HG03442 (cell line): Measurements from ENCODE around the gene CFAP410.
"Not testable (repeated sequence)": the region's sequence is repeated elsewhere in the genome, so short reads cannot be mapped to it uniquely, and the experiment has no call there.

Experiments used
- ATAC-seq: cut with Tn5 transposase; IDR thresholded peaks from one replicate; pipeline ENCODE4 v1.9.1; 2021; ENCODE audit warnings: mild to moderate bottlenecking, moderate library complexity; ENCODE audit not compliant: unreplicated experiment

CFAP410 gene

DNA sequence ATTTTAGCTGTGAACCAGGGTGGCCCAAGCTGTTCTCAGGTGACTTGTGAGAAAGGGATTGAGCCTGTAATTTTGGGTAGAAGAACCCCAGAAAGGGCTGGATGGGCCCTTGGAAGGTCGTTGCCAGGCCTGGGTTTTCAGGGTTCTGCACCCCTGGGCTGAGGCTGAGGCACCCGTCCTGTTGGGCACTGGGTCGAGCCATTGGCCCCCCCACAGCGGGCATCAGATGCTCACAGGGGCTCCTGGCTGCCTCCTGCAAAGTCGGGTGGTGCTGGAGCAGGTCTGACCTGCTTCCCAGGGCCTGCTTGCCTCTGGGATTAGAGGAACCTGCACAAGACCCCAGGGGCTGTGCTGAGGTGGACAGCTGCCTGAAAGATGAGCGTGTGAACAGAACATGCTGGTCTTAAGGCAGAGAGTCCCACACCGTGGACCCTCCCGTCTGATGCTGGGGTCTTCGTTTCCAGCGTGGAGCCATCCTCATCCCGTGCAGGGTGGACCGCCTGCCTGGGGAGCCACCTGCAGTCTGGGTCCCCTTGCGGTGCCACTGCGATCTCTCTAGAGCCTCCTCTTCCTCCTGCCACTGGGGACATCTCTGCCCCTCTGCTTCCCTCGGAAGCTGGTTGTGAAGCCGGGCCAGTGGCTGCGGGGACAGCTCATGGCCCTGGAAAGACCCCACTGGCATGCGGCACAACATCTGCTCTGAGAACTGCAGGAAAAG, 12.5 kb upstream of the CFAP410 start:
- ATAC-seq = no peak

DNA sequence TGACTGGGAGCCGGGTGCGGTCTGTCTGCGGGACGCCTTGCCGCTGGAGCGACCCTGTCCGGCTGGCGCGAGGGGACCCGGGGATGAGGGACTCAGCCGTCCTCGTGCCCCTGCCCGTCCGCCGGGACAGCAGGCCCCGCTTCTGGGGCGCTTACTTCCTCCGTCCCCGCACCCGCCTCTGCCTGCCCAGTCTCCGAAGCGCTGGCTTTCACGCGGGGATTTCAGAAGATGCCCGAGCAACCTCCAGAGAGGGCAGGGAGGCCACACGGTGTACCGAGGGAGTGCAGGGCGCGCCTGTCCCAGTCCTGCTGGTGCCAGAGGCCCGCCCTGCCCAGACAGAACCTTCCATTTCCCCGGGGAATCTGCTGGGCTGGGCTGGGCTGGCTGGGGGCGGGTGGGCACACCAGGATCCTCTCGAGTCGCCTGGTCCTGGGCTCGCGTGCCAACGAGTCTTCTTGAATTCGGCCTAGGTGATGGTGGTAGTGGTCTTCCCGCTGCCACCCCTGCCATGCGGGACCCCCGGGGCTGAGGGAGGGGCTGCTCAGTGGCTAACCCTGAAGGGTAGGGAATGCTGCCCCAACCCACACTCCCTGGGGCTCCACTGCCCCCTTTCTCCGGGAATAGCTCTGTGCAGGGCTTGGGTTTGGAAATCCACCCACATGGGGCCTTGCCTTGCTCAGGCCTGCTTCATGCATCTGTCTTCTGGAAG, 11.7 kb upstream of the CFAP410 start:
- ATAC-seq = no peak

DNA sequence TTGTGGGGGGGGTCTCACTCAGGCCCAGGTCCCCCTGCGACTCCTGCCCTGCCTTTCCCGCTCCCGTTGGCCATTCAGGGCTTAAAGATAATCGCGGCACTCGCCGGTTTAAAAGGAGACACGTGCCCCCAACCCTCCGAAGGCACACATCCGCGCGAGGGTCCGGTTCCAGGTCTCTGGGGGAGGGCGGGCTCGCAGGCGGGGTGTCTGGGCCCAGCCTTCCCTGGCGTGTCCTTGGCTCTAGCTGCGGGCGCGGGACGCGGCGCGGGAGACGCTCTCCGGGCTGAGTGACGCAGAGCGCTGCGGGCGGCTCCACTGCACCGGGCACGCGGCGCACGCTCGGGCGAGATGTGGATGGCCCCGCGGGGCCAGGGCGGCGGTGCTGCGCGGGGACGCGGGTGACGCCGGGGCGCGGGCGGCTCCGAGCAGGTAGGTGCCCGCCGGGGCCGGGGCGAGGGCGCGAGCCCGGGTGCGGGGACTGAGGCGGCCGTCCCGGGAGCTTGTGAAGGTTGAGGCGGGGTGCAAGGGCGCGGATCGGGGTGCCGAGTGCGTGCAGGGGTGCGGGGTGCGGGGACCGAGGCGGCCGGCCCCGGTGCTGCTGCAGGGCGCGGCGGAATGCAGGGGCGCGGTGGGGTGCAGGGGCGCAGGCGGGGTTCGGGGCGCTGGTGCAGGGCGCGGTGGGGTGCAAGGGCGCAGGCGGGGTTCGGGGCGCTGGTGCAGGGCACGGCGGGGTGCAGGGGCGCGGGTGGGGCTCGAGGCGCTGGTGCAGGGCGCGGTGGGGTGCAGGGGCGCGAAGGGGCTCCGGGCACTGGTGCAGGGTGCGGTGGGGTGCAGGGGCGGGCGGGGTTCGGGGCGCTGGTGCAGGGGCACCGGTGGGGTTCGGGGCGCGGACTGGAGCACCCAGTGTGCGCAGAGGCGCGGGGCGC, 10.9 kb upstream of the CFAP410 start:
- ATAC-seq = no peak

DNA sequence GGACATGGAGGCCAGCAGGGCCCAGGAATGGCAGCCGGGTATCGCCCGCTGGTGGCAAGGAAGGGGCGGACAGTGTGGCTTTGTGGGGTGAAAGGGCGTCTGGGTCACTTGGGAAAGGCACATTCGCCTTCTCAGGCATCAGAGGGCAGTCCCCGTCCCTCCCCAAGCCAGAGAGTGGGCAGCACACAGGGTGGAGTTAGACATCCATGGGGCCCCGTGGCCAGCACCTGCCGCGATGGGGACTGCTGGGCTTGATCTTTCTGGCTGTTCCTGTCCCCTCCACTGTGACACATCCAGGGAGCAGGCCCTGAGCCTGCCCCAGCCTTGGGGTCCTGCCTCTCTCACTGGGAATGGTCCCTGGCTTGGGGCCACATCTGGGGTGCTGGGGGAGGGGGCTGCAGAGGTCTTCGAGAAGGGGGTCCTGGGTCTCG, 10.2 kb upstream of the CFAP410 start:
- no peak for ATAC-seq

DNA sequence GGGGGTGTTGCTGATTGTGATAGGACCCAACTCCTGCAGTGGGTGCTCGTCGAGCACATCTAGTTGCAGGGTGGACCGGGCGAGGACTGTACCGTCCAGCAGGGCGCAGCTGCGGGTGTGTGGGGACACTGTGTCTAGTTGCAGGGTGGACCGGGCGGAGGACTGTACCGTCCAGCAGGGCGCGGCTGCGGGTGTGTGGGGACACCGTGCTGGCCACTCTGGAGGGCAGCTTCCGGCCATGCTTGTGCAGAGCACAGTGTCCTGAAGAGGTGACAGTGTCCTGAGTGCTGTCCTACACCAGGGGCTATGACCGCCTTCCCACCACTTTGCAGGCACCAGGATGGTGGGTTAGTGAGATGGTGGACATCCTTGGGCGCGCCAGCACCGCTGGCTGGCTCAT, 9.7 kb upstream of the CFAP410 start:
- no peak for ATAC-seq

DNA sequence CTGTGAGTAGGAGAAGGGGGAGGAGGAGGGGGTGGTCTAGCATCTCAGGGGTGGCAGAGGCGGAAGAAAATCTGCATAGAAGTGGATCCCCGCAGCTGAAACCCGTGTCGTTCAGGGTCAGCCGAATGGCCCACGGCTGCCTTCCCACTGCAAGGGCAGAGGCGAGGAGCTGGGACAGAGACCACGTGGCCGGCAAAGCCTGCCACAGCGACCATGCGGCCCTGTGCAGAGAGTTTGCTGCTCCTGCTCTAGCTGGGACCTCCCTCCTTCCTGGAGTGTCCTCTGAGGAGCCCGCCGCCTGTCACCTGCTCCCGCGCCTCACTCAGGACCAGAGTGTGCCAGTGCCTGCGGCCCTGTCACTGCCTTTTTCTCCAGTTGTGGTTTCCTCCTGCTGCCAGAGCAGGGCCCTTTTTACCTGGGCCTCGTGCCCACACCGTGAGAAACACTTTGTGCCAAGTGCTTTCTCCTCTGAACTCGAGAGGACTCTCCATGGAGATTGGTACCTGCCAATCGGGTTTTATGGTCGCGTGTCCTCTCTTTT, 8.8 kb upstream of the CFAP410 start:
- no peak for ATAC-seq

DNA sequence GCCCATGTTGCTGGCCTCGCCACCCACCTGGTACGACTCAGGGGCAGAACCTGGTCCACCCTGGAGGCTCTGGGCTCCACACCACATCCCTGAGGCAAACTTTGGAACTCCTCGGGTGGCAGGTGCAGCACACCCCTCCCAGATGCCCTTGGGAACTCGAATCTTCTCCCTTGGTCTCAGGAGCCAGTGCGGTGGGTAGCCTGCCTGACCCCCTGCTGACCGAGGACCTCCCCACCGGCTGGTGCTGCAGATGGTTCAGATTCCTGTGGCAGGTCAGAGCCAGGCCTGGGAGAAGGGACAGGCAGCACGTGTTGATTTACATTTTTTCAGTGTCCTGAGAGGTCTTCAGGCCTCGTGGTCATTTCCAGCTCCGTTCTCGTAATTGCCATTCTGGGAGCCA, 6.3 kb upstream of the CFAP410 start:
- ATAC-seq = no peak

DNA sequence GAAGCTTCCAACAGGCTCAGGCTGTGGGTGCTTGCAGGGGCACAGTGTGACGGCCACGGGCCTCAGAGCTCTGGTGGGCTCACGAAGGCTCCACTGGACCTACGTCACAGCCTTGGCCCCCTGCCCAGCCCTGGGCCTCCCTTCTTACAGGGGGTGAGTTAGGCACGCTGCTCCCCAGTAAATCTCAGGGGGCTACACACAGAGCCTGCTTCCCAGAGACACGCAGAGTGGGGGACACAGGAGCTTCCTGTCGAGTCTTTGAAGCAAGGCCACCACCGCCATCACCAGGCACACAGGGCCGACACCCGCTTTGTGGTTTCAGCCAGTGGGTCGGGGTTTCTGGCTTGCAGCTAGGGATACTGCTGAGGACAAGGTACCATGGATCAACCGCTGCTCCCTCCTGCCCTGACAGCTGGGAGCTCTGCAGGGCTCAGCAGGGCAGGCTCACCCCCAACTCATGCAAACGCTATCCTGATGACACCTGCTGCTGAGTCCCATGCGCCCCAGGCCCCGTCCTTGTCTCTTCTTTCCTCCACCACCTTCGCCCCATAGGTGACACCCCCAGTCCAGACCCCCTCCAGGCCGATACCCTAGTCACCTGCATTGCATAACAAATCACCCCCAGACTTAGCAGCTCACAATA, 5.5 kb upstream of the CFAP410 start:
- no peak for ATAC-seq

DNA sequence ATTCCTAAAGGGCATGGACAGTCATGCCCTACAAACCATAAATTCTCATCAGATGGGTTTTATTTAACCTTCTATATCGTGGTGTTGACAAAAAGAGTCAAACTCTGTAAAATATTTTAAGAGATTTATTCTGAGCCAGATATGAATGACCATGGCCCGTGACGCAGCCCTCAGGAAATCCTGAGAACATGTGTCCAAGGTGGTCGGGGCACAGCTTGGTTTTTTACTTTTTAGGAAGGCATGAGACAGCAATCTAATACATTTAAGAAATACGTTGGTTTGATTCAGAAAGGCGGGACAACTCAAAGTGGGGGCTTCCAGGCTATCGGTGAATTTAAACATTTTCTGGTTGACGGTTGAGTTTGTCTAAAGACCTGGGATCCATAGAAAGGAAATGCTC, 3.8 kb upstream of the CFAP410 start:
- not testable (repeated sequence) for ATAC-seq

DNA sequence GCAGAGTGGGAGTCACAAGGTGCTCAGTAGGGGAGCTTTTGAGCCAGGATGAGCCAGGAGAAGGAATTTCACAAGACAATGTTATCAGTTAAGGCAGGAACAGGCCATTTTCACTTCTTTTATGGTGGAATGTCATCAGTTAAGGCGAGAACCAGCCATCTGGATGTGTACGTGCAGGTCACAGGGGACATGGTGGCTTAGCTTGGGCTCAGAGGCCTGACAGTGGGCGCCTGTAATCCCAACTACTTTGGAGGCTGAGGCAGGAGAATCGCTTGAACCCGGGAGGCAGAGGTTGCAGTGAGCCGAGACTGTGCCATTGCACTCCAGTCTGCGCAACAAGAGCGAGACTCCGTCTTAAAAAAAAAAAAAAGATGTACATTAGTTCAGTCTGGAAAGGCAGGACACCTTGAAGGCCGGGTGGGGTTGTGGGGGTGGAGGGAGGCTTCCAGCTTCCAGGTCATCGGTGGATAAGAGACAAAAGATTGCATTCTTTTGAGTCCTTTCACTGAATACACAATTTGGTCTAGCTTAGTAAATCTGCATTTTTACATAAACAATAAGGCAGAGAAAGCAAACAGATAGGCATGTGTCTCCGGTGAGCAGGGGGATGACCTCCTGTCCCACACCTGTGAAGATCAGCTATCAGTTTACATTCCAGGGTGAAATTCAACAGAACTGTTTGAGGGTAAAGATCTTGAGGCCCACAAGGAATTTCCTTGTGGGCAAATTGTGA, 2.7 kb upstream of the CFAP410 start:
- not testable (repeated sequence) for ATAC-seq

DNA sequence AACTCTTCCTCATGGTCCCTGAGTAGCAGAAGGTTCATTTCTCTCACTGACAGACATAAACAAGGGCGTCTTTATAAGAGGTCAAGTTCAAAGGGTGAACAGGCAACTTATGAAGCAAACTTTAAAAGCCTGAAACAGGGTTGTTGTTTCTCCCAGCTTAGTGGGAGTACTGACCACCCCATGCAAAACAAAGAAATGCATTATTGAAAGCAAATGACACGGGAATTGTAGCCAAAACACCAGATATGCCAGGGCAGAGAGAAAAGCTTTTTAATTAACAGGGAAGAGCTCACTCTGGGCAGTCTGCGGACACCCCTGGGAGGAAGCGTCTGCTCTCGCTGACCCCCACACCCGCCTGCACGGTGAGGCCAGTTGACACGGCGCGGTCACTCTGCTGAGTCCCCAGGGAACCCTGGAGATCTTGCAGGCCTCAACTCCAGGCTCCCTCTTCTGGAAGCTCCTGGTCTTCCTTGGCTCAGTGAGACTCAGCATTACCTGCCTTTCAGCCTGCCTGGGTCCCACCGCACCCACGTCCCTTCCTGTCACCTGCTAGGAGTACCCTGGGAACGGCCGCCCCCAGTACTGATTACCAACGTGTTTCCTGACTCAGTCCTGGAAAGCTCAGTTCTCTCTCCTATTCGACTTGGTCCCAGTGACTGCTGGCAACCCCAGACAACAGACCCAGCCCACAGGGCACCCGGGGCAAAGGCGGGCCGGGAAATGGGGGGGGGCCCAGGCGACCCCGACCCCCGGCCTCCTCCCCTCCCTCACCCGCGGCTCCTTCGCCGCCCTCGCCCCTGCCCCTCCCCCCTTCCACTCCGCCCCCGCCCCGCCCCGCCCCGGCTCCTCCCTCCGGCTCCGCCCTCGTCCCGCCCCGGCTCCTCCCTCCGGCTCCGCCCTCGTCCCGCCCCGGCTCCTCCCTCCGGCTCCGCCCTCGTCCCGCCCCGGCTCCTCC, 972 bp downstream of the CFAP410 start:
- no peak for ATAC-seq

DNA sequence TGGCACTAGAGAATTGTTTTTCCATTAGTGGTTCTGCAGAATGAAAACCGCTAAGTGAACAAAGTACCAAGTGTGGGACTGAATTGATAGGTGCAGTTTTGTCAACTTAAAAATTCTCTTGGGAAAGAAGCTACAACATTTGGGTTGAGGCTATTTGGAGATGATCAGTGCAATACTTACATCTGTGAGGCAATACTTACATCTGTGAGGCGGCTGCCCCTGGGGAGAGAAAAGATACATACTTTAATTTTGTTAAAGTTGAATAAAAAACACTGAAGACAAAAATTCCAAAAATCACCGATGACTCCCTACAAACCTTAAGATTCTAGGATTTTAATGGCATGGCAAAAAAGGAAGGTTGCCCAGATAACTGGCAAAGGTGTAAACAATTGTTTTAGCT, 1.7 kb downstream of the CFAP410 start:
- no peak for ATAC-seq

DNA sequence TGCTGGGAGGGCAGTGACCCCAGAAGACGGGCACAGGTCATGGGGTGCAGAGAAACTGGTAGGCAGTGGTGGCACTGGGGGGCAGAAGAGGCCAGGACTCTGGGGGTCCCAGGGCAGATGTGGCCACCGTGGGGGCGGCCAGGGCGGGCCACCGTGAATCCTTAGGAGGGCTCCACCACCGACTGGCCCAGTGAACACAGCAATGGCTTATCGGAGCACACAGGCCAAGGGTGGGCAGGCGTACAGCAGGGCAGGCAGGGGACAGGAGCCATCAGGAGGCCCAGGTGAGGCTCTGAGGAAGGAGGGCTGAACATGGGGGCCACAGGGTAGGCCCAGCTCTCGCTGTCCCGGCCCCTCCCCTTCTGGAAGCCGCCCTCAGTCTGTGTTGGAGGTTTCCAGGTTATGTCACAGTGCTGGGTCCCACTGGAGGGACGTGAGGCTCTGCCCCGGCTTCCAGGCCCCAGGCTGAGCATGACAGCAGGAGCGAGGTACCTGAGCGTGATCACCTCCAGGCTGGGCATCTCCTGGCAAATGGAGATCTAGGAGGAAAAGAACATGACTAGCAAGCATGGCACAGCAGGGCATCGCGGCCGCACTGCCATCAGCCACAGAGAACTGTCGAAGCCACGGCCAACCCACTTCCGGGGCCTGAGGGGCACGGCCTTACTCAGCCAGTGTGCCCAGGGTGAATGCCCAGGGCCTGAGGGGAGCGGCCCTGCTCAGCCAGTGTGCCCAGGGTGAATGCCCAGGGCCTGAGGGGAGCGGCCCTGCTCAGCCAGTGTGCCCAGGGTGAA, 3.7 kb downstream of the CFAP410 start:
- no peak for ATAC-seq

DNA sequence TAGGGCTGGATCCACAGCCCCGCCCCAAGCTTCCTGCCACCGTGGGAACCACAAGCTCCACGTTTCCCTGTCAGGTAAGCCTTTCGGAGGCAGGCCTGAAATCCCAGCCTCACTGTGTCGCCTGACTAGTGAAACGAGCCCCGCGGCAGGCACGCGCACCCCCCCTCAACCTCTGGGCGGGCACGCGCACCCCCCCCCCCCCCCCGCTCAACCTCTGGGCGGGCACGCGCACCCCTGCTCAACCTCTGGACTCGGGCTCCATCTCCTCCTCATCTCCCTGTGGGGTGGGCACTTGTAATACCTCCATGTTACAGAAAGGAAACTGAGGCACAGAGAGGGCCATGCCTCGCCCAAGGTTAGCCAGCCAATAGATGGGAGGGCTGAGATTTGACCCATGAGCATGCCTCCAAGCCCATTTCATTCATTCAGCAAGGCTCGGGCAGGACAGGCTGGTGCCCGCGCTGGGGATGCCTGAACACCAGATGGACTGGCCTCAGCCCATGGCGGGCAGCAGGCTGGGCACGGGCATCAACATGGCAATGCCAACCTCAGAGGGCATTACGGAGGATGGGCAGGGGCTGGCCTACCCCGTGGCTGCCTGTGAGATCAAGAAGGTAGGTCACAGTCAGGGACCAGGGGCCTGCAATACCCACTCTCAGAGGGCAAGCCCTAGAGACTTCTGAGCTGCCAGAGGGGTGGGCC, 4.7 kb downstream of the CFAP410 start:
- no peak for ATAC-seq

DNA sequence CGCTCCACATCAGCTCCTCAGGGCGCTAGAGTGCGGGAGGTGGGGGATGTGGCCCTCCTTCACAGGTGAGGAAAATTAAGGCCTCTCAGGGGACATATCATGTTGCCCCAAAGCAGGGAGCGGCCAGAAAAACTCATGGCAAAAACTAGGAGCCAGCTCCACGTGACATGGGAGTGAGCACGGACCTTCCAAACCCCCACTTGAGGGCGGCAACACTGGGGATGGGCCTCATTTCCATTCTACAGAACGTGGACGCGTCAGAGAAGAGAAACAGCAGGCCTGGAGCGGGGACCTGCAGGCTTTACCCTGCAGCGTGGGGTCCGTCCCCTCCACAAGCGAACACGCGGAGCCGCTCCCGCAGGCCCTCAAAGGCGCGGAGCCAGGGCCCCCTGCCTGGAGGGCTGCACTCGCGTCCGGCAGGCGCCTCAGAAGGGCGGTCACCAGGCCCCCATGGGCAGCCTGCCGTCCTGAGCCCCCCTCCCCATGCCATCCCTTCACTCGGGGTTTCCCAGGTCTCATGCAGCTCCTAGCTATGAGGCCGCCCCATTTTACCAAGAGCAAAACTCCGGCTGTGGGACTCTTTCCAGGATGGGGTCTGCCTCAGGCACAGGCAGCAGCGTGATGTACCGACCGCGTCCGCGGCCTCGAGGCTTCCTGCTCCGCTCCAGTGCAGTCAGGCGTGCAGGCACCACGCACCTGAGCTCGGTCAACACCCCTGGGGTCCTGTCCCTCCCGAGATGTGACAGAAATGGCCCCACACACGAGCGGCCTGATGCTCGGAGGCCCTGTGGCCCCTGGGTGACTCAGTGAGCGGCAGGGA, 5.5 kb downstream of the CFAP410 start:
- no peak for ATAC-seq

DNA sequence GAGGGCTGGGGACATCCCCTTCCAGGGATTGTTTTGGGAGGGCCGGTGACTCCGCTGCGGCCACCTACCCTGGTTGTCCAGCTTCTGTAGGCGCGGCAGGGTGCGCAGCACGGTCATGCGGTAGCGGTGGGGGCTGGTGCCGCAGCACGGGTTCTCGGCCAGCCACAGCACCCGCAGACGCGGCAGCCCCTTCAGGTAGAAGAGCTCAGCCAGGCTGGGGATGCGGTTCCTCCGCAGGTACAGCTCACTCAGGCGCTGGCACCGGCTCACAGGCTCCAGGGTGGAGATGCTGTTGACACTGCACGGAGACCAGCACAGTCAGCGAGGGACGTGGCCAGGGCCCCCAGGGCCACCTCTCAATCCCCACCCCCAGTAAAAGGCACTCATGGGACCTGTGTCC, 6.2 kb downstream of the CFAP410 start:
- ATAC-seq = no peak

DNA sequence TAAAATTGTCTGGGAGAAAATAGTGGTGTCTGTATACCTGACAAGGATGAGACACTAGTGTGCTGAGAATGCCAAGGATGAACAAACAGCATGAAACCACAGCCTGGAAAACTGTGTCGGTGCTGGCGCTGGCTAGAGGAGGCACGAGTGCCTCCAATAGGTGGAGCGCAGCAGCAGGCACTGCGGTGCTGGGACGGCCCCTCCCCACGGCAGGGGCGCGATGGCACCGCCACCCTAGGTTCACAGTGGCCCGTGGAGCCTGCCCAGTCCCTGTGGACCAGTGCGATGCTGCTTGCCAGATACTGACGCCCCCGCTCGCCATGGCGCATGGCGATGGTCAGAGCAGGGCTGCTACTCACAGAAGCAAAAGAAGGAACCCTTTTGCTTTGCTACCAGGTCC, 6.8 kb downstream of the CFAP410 start:
- ATAC-seq = no peak
